Uterus (tissue), 2 donors: ENCODE data around the gene BAHCC1.

Experiments used
- CTCF ChIP-seq, 4 experiments: fragments of 200-600 bp in 2 of 4; fragments of 450-650 bp in 2 of 4; sonication (generic) in 2 of 4; IDR thresholded peaks; one replicate each; pipeline ENCODE4 v1.5.1; 2016 to 2019; ENCODE audit warnings: antibody characterized with exemption in 4 of 4, mild to moderate bottlenecking in 2 of 4, moderate library complexity in 1 of 4
- POLR2A ChIP-seq, 2 donors: fragments of 450-650 bp; IDR thresholded peaks; one replicate each; pipeline ENCODE4 v1.6.1; 2016; ENCODE audit warnings: antibody characterized with exemption in 2 of 2, mild to moderate bottlenecking in 1 of 2, moderate library complexity in 1 of 2

- TF ChIP-seq CTCF (IDR thresholded peaks at IDR 0.05) (no peak), POLR2A (IDR thresholded peaks at IDR 0.05) (no peak)
These were observed 1.0 kb downstream of the BAHCC1 start for GRCh38 chr17:81396278-81396721.
